CD4-positive, alpha-beta memory T cell (primary cell): Measurements from ENCODE around the gene CTNNA2. TPM values are rescaled to one million over a fixed set of nuclear protein-coding genes. Genes with fewer than 3 reads are reported as not detected.

ENCODE experiments used
- CTCF ChIA-PET: fragments of 350-600 bp; sonication (Branson Sonifier 250); formaldehyde crosslinking; loops from one replicate; lab custom pipeline; 2021; ENCODE audit warnings: inconsistent platforms; ENCODE audit not compliant: partially characterized antibody; lab: Charles Lee
- POLR2A ChIA-PET: fragments of 350-600 bp; sonication (Branson Sonifier 250); formaldehyde crosslinking; loops from one replicate; lab custom pipeline; 2021; ENCODE audit not compliant: partially characterized antibody; lab: Charles Lee
- DNase-seq, 5 donors: peaks; one replicate each; pipeline versions ENCODE4 v3.0.0 to v3.0.0-alpha.2; 2020 to 2022; ENCODE audit warnings: mixed read lengths in 1 of 5
- H3K27ac ChIP-seq: one replicate; pipeline ENCODE4 v1.7.0; 2013; ENCODE audit warnings: low read depth, low read length
- H3K27me3 ChIP-seq: 2 replicates; pipeline ENCODE4 v1.7.0; 2013; ENCODE audit warnings: mild to moderate bottlenecking, low read length, moderate library complexity; ENCODE audit not compliant: insufficient read depth
- H3K36me3 ChIP-seq: 2 replicates; pipeline ENCODE4 v1.7.0; 2013; ENCODE audit warnings: mild to moderate bottlenecking, low read length, moderate library complexity; ENCODE audit not compliant: insufficient read depth
- H3K4me1 ChIP-seq: 2 replicates; pipeline ENCODE4 v1.7.0; 2013; ENCODE audit warnings: mild to moderate bottlenecking, low read length, moderate library complexity; ENCODE audit not compliant: insufficient read depth
- H3K4me3 ChIP-seq, 2 donors: one replicate each; pipeline ENCODE4 v1.7.0; 2013; ENCODE audit warnings: low read length in 2 of 2, mild to moderate bottlenecking in 1 of 2
- H3K9me3 ChIP-seq, 2 donors: one replicate each; pipeline ENCODE4 v1.7.0; 2013; ENCODE audit warnings: low read length in 2 of 2, control low read depth in 1 of 2; ENCODE audit not compliant: control insufficient read depth in 1 of 2
- H3K27ac Mint-ChIP-seq, 7 donors: one replicate each; pipeline ENCODE4 v1.8.0; 2020 to 2021; ENCODE audit warnings: mixed read lengths in 7 of 7, mild to moderate bottlenecking in 6 of 7, inconsistent platforms in 3 of 7, moderate library complexity in 3 of 7
- H3K27me3 Mint-ChIP-seq, 2 donors: one replicate each; pipeline ENCODE4 v1.8.0; 2020 to 2021; ENCODE audit warnings: mixed read lengths in 2 of 2
- H3K36me3 Mint-ChIP-seq, 2 donors: one replicate each; pipeline ENCODE4 v1.8.0; 2020 to 2021; ENCODE audit warnings: mixed read lengths in 2 of 2, inconsistent platforms in 1 of 2, mild to moderate bottlenecking in 1 of 2
- H3K4me1 Mint-ChIP-seq, 4 donors: one replicate each; pipeline ENCODE4 v1.8.0; 2020 to 2021; ENCODE audit warnings: mixed read lengths in 4 of 4, mild to moderate bottlenecking in 1 of 4
- H3K4me3 Mint-ChIP-seq, 8 donors: one replicate each; pipeline ENCODE4 v1.8.0; 2020 to 2021; ENCODE audit warnings: mixed read lengths in 8 of 8, mild to moderate bottlenecking in 7 of 8, moderate library complexity in 6 of 8, inconsistent platforms in 3 of 8
- H3K9me3 Mint-ChIP-seq, 8 donors: one replicate each; pipeline ENCODE4 v1.8.0; 2020 to 2021; ENCODE audit warnings: mixed read lengths in 8 of 8, mild to moderate bottlenecking in 5 of 8, inconsistent platforms in 3 of 8, moderate library complexity in 1 of 8
- intact Hi-C: fragments of 100-400 bp; cut with micrococcal nuclease; formaldehyde crosslinking; loops from one replicate; pipeline ENCODE4 v1.15.1; 2023
- polyA plus RNA-seq, 2 donors: library from polyadenylated mRNA; unstranded; fragments of 300-500 nt; fragmentation: Illumina TruSeq; gene quantifications; one replicate each; pipeline ENCODE4 v1.2.3, GENCODE V29; 2021
- total RNA-seq, 2 experiments: library from RNA; stranded (reverse); gene quantifications; one replicate each; pipeline ENCODE4 v1.2.3, GENCODE V29; 2021

Gene CTNNA2
- total and polyA plus RNA-seq, 4 experiments from 2014 or later = not detected

GRCh38 chr2:80153768-80154167 lies 640.9 kb downstream of the CTNNA2 start:
- H3K27me3 Mint-ChIP-seq = no peaks in the 10 kb centered on the region
- H3K27ac ChIP-seq = no peak overlapping the region

GRCh38 chr2:80154231-80154915 lies 641.5 kb downstream of the CTNNA2 start:
- H3K36me3 Mint-ChIP-seq = no peaks in the 10 kb centered on the region
- intact Hi-C loops = no loop called here
- Histone ChIP-seq H3K4me3 (no peak overlapping the region), H3K9me3 (no peaks in the 10 kb centered on the region), H3K36me3 (no peaks in the 10 kb centered on the region), H3K27ac (no peak overlapping the region), H3K4me1 (no peaks in the 10 kb centered on the region), H3K27me3 (no peaks in the 10 kb centered on the region)
- POLR2A ChIA-PET = no interaction called here
- H3K4me3 Mint-ChIP-seq = no peak overlapping the region
- H3K4me1 Mint-ChIP-seq = no peaks in the 10 kb centered on the region
- H3K27me3 Mint-ChIP-seq = no peaks in the 10 kb centered on the region
- no peak for DNase-seq
- CTCF ChIA-PET = no interaction called here
- H3K27ac Mint-ChIP-seq = no peak overlapping the region
- peaks cover 0 to 17% (median 8%) of the 10 kb centered on the region in 8 donors for H3K9me3 Mint-ChIP-seq

More at GRCh38 chr2:80153768-80154167, 640.9 kb downstream of the CTNNA2 start:
- H3K27ac Mint-ChIP-seq = no peak overlapping the region
- Histone ChIP-seq H3K4me3 (no peak overlapping the region), H3K36me3 (no peaks in the 10 kb centered on the region), H3K4me1 (no peaks in the 10 kb centered on the region), H3K27me3 (no peaks in the 10 kb centered on the region), H3K9me3 (no peaks in the 10 kb centered on the region)
- POLR2A ChIA-PET = no interaction called here
- CTCF ChIA-PET = no interaction called here
- intact Hi-C loops = no loop called here
- H3K4me3 Mint-ChIP-seq = no peak overlapping the region
- H3K4me1 Mint-ChIP-seq = no peaks in the 10 kb centered on the region
- H3K9me3 Mint-ChIP-seq = peaks cover 0 to 15% (median 8%) of the 10 kb centered on the region in 8 donors
- no peak for DNase-seq
- no peaks in the 10 kb centered on the region for H3K36me3 Mint-ChIP-seq

GRCh38 chr2:80164375-80164774 lies 651.5 kb downstream of the CTNNA2 start:
- POLR2A ChIA-PET = no interaction called here
- H3K4me1 Mint-ChIP-seq = no peaks in the 10 kb centered on the region

GRCh38 chr2:80166483-80167171 lies 653.8 kb downstream of the CTNNA2 start:
- Mint-ChIP-seq H3K9me3 (peaks cover 0 to 13% (median 4%) of the 10 kb centered on the region in 8 donors), H3K27ac (no peak overlapping the region), H3K4me1 (no peaks in the 10 kb centered on the region), H3K4me3 (no peak overlapping the region), H3K27me3 (no peaks in the 10 kb centered on the region), H3K36me3 (no peaks in the 10 kb centered on the region)
- H3K27me3 ChIP-seq = no peaks in the 10 kb centered on the region
- DNase-seq = no peak
- ChIA-PET POLR2A (no interaction called here), CTCF (no interaction called here)
- H3K4me1 ChIP-seq = no peaks in the 10 kb centered on the region
- peaks cover 0 to 3% of the 10 kb centered on the region in 2 donors for H3K9me3 ChIP-seq
- no peak overlapping the region for H3K27ac ChIP-seq
- intact Hi-C loops = no loop called here
- H3K4me3 ChIP-seq = no peak overlapping the region
- no peaks in the 10 kb centered on the region for H3K36me3 ChIP-seq

More at GRCh38 chr2:80164375-80164774, 651.5 kb downstream of the CTNNA2 start:
- Mint-ChIP-seq H3K27ac (no peak overlapping the region), H3K27me3 (no peaks in the 10 kb centered on the region), H3K4me3 (no peak overlapping the region), H3K9me3 (peaks cover under 1 to 14% (median 4%) of the 10 kb centered on the region in 8 donors), H3K36me3 (no peaks in the 10 kb centered on the region)
- H3K4me3 ChIP-seq = no peak overlapping the region
- no peaks in the 10 kb centered on the region for H3K4me1 ChIP-seq
- H3K27me3 ChIP-seq = no peaks in the 10 kb centered on the region
- no peak overlapping the region for H3K27ac ChIP-seq
- intact Hi-C loops = no loop called here
- no peak for DNase-seq
- H3K9me3 ChIP-seq = peaks cover 0 to 3% of the 10 kb centered on the region in 2 donors
- no peaks in the 10 kb centered on the region for H3K36me3 ChIP-seq
- CTCF ChIA-PET = no interaction called here

- H3K4me3 ChIP-seq = no peak overlapping the region
- Mint-ChIP-seq H3K4me1 (no peaks in the 10 kb centered on the region), H3K9me3 (peaks cover 0 to 13% (median 4%) of the 10 kb centered on the region in 8 donors), H3K27me3 (no peaks in the 10 kb centered on the region), H3K27ac (no peak overlapping the region), H3K4me3 (no peak overlapping the region), H3K36me3 (no peaks in the 10 kb centered on the region)
- H3K27me3 ChIP-seq = no peaks in the 10 kb centered on the region
- H3K36me3 ChIP-seq = no peaks in the 10 kb centered on the region
- no peak overlapping the region for H3K27ac ChIP-seq
- intact Hi-C loops = no loop called here
- no peaks in the 10 kb centered on the region for H3K4me1 ChIP-seq
- CTCF ChIA-PET = no interaction called here
- POLR2A ChIA-PET = no interaction called here
- H3K9me3 ChIP-seq = peaks cover 0 to 3% of the 10 kb centered on the region in 2 donors
- no peak for DNase-seq
These were observed 654.5 kb downstream of the CTNNA2 start for GRCh38 chr2:80167284-80167808.

- Mint-ChIP-seq H3K9me3 (peaks cover 0 to 13% (median 3%) of the 10 kb centered on the region in 8 donors), H3K27me3 (no peaks in the 10 kb centered on the region), H3K4me1 (no peaks in the 10 kb centered on the region), H3K27ac (no peak overlapping the region), H3K4me3 (no peak overlapping the region), H3K36me3 (no peaks in the 10 kb centered on the region)
- Histone ChIP-seq H3K27ac (no peak overlapping the region), H3K4me1 (no peaks in the 10 kb centered on the region), H3K27me3 (no peaks in the 10 kb centered on the region), H3K36me3 (no peaks in the 10 kb centered on the region), H3K4me3 (no peak overlapping the region), H3K9me3 (peaks cover 0 to 3% of the 10 kb centered on the region in 2 donors)
- DNase-seq = no peak
- intact Hi-C loops = no loop called here
- CTCF ChIA-PET = no interaction called here
- POLR2A ChIA-PET = no interaction called here
These were observed 655.2 kb downstream of the CTNNA2 start for GRCh38 chr2:80168037-80168436.

GRCh38 chr2:80168801-80169200 lies 656.0 kb downstream of the CTNNA2 start:
- no peak overlapping the region for H3K27ac Mint-ChIP-seq
- H3K36me3 Mint-ChIP-seq = no peaks in the 10 kb centered on the region
- H3K27me3 Mint-ChIP-seq = no peaks in the 10 kb centered on the region
- no peak overlapping the region for H3K4me3 ChIP-seq
- H3K9me3 Mint-ChIP-seq = peaks cover 0 to 13% (median 3%) of the 10 kb centered on the region in 8 donors
- intact Hi-C loops = no loop called here
- no peak overlapping the region for H3K27ac ChIP-seq
- no peaks in the 10 kb centered on the region for H3K4me1 ChIP-seq
- no peak for DNase-seq
- H3K4me1 Mint-ChIP-seq = no peaks in the 10 kb centered on the region
- ChIA-PET CTCF (no interaction called here), POLR2A (no interaction called here)
- H3K36me3 ChIP-seq = no peaks in the 10 kb centered on the region
- H3K4me3 Mint-ChIP-seq = no peak overlapping the region
- peaks cover 0 to 3% of the 10 kb centered on the region in 2 donors for H3K9me3 ChIP-seq
- no peaks in the 10 kb centered on the region for H3K27me3 ChIP-seq
